ENCODE data around the gene PPP1R14C. TPM values are rescaled to one million over a fixed set of nuclear protein-coding genes. Genes with fewer than 3 reads are reported as not detected.
A peak's percentile ranks its signal among the peaks of the same experiment; 100 is the strongest.

Gene PPP1R14C
- total RNA-seq, 1 donor: 2.1 TPM

DNA sequence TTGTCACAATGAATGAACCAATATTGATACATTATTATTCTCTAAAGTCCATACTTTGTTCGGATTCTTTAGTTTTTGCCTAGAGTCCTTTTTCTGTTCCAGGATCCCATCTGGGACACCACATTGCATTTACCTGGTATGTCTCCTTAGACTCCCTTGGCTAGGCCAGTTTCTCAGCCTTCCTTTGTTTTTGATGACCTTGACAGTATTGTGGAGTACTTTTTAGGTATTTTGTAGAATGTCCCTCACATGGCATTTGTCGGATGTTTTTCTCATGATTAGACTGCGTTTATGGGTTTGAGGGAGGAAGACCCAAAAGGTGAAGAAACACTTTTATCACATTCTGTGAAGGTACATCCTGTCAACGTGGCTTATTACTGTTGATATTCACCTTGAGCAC is 16.9 kb downstream of the PPP1R14C start:
- no peak for DNase-seq (ENCODE audit: low read depth)
- H3K4me3 ChIP-seq (ENCODE audit: low read depth, low read length): no peak overlapping the region
- TF ChIP-seq, protein P1, sequence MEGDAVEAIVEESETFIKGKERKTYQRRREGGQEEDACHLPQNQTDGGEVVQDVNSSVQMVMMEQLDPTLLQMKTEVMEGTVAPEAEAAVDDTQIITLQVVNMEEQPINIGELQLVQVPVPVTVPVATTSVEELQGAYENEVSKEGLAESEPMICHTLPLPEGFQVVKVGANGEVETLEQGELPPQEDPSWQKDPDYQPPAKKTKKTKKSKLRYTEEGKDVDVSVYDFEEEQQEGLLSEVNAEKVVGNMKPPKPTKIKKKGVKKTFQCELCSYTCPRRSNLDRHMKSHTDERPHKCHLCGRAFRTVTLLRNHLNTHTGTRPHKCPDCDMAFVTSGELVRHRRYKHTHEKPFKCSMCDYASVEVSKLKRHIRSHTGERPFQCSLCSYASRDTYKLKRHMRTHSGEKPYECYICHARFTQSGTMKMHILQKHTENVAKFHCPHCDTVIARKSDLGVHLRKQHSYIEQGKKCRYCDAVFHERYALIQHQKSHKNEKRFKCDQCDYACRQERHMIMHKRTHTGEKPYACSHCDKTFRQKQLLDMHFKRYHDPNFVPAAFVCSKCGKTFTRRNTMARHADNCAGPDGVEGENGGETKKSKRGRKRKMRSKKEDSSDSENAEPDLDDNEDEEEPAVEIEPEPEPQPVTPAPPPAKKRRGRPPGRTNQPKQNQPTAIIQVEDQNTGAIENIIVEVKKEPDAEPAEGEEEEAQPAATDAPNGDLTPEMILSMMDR (IDR thresholded peaks at IDR 0.05; ENCODE audit: insufficient read depth, low read length): no peak

DNA sequence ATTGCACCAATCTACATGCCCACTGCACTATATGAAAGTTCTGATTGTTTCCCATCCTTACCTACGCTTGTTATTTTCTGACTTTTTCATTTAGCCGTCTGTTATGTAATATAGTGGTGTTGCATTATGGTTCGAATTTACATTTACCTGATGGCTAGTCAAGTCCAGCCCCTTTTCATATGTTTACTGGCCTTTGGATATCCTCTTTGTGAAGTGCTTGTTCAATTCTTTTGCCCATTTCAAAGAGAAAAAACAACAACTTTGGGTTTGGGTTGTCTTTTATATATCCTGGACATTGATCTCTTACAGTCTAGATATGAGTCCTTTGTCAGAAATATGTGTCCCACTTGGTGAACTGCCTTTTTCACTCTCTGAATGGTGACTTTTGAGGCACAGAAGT is 21.1 kb downstream of the PPP1R14C start:
- DNase-seq (ENCODE audit: low read depth): no peak
- TF ChIP-seq, protein P1 (IDR thresholded peaks at IDR 0.05; ENCODE audit: insufficient read depth, low read length): no peak
- H3K4me3 ChIP-seq (ENCODE audit: low read depth, low read length): no peak overlapping the region

DNA sequence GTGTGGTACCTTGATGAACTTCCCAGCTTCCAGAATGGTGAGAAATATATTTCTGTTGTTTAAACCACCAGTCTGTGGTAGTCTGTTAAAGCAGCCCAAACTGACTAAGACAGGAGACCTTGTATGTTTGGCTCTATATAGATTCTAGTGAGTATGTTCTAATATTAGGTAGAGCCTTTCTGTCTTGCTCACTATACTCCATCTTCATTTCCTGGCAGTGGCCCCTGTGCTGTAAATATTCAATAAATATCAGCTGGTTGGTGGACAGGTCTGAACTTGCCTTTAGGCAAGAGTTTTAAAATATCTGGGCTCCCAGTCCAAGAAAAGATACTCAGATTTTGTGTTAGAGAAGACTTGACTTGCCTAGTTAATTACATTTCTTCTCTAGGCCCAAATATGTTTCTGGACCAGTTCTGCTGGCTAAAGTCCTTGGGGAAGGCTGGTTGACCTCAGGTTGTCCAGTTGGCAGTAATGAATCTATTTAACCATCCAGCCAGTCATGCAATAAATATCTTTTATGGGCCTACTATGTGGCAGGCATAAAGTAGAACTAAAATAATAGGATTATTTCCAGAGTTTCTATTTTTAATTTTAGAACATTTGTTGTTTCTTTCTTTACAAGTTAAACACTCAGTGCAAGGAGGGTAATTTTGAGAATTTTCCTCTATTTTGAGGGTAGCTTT is 22.3 kb downstream of the PPP1R14C start:
- TF ChIP-seq, protein P1 (IDR thresholded peaks at IDR 0.05; ENCODE audit: insufficient read depth, low read length): no peak
- H3K4me3 ChIP-seq (ENCODE audit: low read depth, low read length): no peak overlapping the region

DNA sequence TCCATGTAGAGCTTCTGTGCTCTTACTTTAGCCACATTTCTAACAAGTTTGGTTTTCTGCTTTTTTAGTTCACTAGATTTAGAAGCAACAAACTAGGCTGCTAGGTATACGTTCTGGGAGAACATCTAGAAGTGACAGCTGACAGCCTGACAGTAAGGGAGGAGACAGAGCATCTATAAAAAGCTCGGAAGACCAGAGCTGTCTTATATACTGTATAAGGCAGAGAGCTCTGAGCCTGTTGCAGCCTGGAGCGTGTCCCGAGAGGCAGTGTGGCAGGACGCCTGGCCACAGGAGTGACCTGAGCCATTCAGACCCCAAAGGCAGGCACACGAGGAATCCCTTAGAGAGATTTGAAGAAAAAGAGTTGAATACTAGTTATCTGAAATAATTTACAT is 24.6 kb downstream of the PPP1R14C start:
- DNase-seq (ENCODE audit: low read depth): no peak
- no peak overlapping the region for H3K4me3 ChIP-seq (ENCODE audit: low read depth, low read length)
- TF ChIP-seq, protein P1 (IDR thresholded peaks at IDR 0.05; ENCODE audit: insufficient read depth, low read length): no peak

More for the DNA sequence above, 22.3 kb downstream of the PPP1R14C start:
- no peak for DNase-seq (ENCODE audit: low read depth)

DNA sequence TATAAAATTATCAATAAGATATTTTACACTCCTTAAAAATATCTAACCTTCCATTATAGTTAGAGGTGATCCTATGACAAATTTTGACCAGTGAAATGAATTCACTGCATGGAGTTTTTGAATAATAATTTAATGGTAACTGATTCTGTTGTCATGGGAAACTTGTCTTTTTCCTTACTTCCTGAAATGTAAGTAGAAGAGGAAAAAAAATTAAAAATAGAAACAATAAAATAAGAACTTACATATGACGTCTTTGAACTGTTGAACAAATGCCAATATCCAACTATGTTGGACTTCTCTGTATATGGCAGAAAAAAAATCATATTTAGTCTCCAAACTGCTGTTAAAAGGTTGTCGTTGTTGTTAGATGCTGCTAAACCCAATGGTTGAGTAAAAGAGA is 26.3 kb downstream of the PPP1R14C start:
- H3K4me3 ChIP-seq (ENCODE audit: low read depth, low read length): no peak overlapping the region
- no peak for DNase-seq (ENCODE audit: low read depth)
- TF ChIP-seq, protein P1 (IDR thresholded peaks at IDR 0.05; ENCODE audit: insufficient read depth, low read length): no peak

DNA sequence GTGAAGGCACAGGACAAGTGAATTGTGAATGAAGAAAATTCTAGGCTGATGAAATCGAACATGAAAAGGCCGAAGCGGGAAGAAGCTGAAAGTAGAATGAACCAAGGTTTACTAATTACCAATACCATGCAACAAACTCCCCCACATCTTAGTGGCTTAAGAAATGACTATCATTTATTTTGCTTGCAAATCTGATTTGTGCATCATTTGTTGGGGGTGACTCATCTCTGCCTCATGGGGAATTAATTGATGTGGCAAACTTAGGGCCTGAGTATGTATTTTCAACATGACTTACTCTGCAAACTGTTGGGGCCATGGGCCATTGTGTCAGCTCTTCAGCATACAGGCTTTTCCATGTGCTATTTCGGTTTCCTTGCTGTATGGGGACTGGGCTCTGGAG is 26.8 kb downstream of the PPP1R14C start:
- TF ChIP-seq, protein P1 (IDR thresholded peaks at IDR 0.05; ENCODE audit: insufficient read depth, low read length): no peak
- peak; percentile 49 for DNase-seq (ENCODE audit: low read depth)
- H3K4me3 ChIP-seq (ENCODE audit: low read depth, low read length): no peak overlapping the region

DNA sequence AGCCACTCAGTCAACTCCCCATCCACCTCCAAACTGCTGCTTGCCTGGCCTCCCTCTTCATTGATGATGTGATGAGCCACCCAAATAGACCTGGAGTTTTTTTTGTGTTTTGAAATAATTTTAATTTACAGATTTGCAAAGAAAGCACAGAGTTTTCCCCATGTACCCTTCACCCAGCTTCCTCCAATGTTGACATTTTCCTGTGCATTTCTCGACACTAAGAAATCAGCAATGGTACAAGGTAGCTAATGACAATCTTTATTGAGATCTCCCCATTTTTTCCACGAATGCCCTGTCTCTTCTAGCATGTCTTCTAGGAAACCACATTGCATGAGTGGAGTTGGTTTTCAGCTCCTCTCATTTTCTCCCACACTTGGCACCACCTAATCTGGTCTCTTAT is 30.1 kb downstream of the PPP1R14C start:
- no peak for DNase-seq (ENCODE audit: low read depth)
- H3K4me3 ChIP-seq (ENCODE audit: low read depth, low read length): no peak overlapping the region
- TF ChIP-seq, protein P1 (IDR thresholded peaks at IDR 0.05; ENCODE audit: insufficient read depth, low read length): no peak

Data from fibroblast of the aortic adventitia (primary cell).